Measurements from ENCODE around the gene KRTAP3-2.

The KRTAP3-2 gene

GRCh38 chr17:40958086-40958953, 41.4 kb downstream of the KRTAP3-2 start:
- DNase-seq (ENCODE audit: low read depth) = no peak
- TF ChIP-seq CTCF (IDR thresholded peaks at IDR 0.05; ENCODE audit: control insufficient read depth, insufficient read depth, low read depth, low read length, missing control alignments) = no peak
- no peak overlapping the region for H3K4me3 ChIP-seq (ENCODE audit: control insufficient read depth, low read depth, low read length)

GRCh38 chr17:40956401-40957254, 43.1 kb downstream of the KRTAP3-2 start:
- TF ChIP-seq CTCF (IDR thresholded peaks at IDR 0.05; ENCODE audit: control insufficient read depth, insufficient read depth, low read depth, low read length, missing control alignments) = no peak
- peak; percentile 99 for DNase-seq (ENCODE audit: low read depth)
- no peak overlapping the region for H3K4me3 ChIP-seq (ENCODE audit: control insufficient read depth, low read depth, low read length)

- peak; percentile 95 for DNase-seq (ENCODE audit: low read depth)
Measured at GRCh38 chr17:40953881-40954280, 45.8 kb downstream of the KRTAP3-2 start.

GRCh38 chr17:40952661-40953060, 47.0 kb downstream of the KRTAP3-2 start:
- no peak overlapping the region for H3K4me3 ChIP-seq (ENCODE audit: control insufficient read depth, low read depth, low read length)
- no peak for TF ChIP-seq CTCF (IDR thresholded peaks at IDR 0.05; ENCODE audit: control insufficient read depth, insufficient read depth, low read depth, low read length, missing control alignments)
- peak; percentile 97 for DNase-seq (ENCODE audit: low read depth)

More at GRCh38 chr17:40953881-40954280, 45.8 kb downstream of the KRTAP3-2 start:
- H3K4me3 ChIP-seq (ENCODE audit: control insufficient read depth, low read depth, low read length) = no peak overlapping the region
- no peak for TF ChIP-seq CTCF (IDR thresholded peaks at IDR 0.05; ENCODE audit: control insufficient read depth, insufficient read depth, low read depth, low read length, missing control alignments)

- TF ChIP-seq CTCF (IDR thresholded peaks at IDR 0.05; ENCODE audit: control insufficient read depth, insufficient read depth, low read depth, low read length, missing control alignments) = no peak
- DNase-seq (ENCODE audit: low read depth) = no peak
- H3K4me3 ChIP-seq (ENCODE audit: control insufficient read depth, low read depth, low read length) = no peak overlapping the region
Measured at GRCh38 chr17:40952154-40952553, 47.6 kb downstream of the KRTAP3-2 start.

GRCh38 chr17:40951011-40951622, 48.6 kb downstream of the KRTAP3-2 start:
- no peak for DNase-seq (ENCODE audit: low read depth)
- no peak overlapping the region for H3K4me3 ChIP-seq (ENCODE audit: control insufficient read depth, low read depth, low read length)
- TF ChIP-seq CTCF (IDR thresholded peaks at IDR 0.05; ENCODE audit: control insufficient read depth, insufficient read depth, low read depth, low read length, missing control alignments) = no peak
